ENCODE results near the gene LSM12.

The LSM12 gene

GRCh38 chr17:44113382-44113781 is 46.9 kb upstream of the LSM12 start:
- Histone ChIP-seq H3K9ac (ENCODE audit: low read length) (peak overlapping the region; percentile 12), H3K4me1 (ENCODE audit: control insufficient read depth, insufficient read depth, low read depth, low read length) (peaks cover 35% of the 10 kb centered on the region), H3K4me2 (ENCODE audit: low read length, poor library complexity, severe bottlenecking) (no peak overlapping the region), H3K27ac (ENCODE audit: low read length, poor library complexity, severe bottlenecking) (no peak overlapping the region), H3K27me3 (ENCODE audit: control insufficient read depth in 1 of 2, insufficient read depth in 1 of 2, low read length in 2 of 2) (no peaks in the 10 kb centered on the region), H3K4ac (ENCODE audit: low read depth in 1 of 2, low read length in 2 of 2) (peak overlapping the region in 1 of 2 experiments; percentile 70), H4K8ac (ENCODE audit: low read length) (no peak overlapping the region), H2BK12ac (ENCODE audit: low read length in 2 of 2) (no peak overlapping the region), H3K79me1 (replicated peaks; ENCODE audit: low read length, poor library complexity, severe bottlenecking) (peaks cover 19% of the 10 kb centered on the region), H4K91ac (ENCODE audit: low read length) (no peak overlapping the region), H2BK5ac (ENCODE audit: low read depth, low read length, poor library complexity, severe bottlenecking) (no peak overlapping the region), H2BK120ac (ENCODE audit: low read depth, low read length) (no peak overlapping the region), H3K18ac (ENCODE audit: low read depth in 1 of 2, low read length in 2 of 2) (no peak overlapping the region), H2BK15ac (ENCODE audit: low read depth, poor library complexity, severe bottlenecking) (no peak overlapping the region), H3K9me3 (ENCODE audit: control insufficient read depth, low read length) (no peaks in the 10 kb centered on the region), H2AK5ac (ENCODE audit: low read length, severe bottlenecking) (no peak overlapping the region), H2AFZ (ENCODE audit: low read depth, low read length) (no peak overlapping the region), H3K14ac (ENCODE audit: low read length in 2 of 2) (no peak overlapping the region), H3K4me3 (ENCODE audit: insufficient read depth in 1 of 2, low read depth in 1 of 2, low read length in 2 of 2) (no peak overlapping the region), H3K23ac (ENCODE audit: low read length in 2 of 2) (no peak overlapping the region), H3K36me3 (ENCODE audit: control insufficient read depth in 1 of 2, insufficient read depth in 2 of 2, low read depth in 1 of 2, low read length in 2 of 2) (peaks cover 19 to 42% of the 10 kb centered on the region in 2 experiments)
- 93% methylated on average over 1 of the region's 1 CpG for WGBS
- no peak for DNase-seq

- Histone ChIP-seq H3K36me3 (ENCODE audit: control insufficient read depth in 1 of 2, insufficient read depth in 2 of 2, low read depth in 1 of 2, low read length in 2 of 2) (peaks cover 19 to 42% of the 10 kb centered on the region in 2 experiments), H3K4ac (ENCODE audit: low read depth in 1 of 2, low read length in 2 of 2) (no peak overlapping the region), H3K9me3 (ENCODE audit: control insufficient read depth, low read length) (no peaks in the 10 kb centered on the region), H4K8ac (ENCODE audit: low read length) (no peak overlapping the region), H3K4me3 (ENCODE audit: insufficient read depth in 1 of 2, low read depth in 1 of 2, low read length in 2 of 2) (no peak overlapping the region), H3K23ac (ENCODE audit: low read length in 2 of 2) (no peak overlapping the region), H3K14ac (ENCODE audit: low read length in 2 of 2) (no peak overlapping the region), H3K18ac (ENCODE audit: low read depth in 1 of 2, low read length in 2 of 2) (no peak overlapping the region), H2BK12ac (ENCODE audit: low read length in 2 of 2) (peak overlapping the region; percentile 75 to 91), H2BK15ac (ENCODE audit: low read depth, poor library complexity, severe bottlenecking) (peak overlapping the region; percentile 82), H2AK5ac (ENCODE audit: low read length, severe bottlenecking) (no peak overlapping the region), H2AFZ (ENCODE audit: low read depth, low read length) (no peak overlapping the region), H2BK120ac (ENCODE audit: low read depth, low read length) (peak overlapping the region; percentile 24), H3K9ac (ENCODE audit: low read length) (peak overlapping the region; percentile 12), H4K91ac (ENCODE audit: low read length) (no peak overlapping the region), H3K27me3 (ENCODE audit: control insufficient read depth in 1 of 2, insufficient read depth in 1 of 2, low read length in 2 of 2) (no peaks in the 10 kb centered on the region), H3K27ac (ENCODE audit: low read length, poor library complexity, severe bottlenecking) (no peak overlapping the region), H3K4me2 (ENCODE audit: low read length, poor library complexity, severe bottlenecking) (no peak overlapping the region), H2BK5ac (ENCODE audit: low read depth, low read length, poor library complexity, severe bottlenecking) (no peak overlapping the region), H3K79me1 (replicated peaks; ENCODE audit: low read length, poor library complexity, severe bottlenecking) (peaks cover 18% of the 10 kb centered on the region), H3K4me1 (ENCODE audit: control insufficient read depth, insufficient read depth, low read depth, low read length) (peaks cover 43% of the 10 kb centered on the region)
- 95% methylated on average over 3 of the region's 4 CpGs for WGBS
- DNase-seq: no peak
Measured at GRCh38 chr17:44112284-44113280, 46.1 kb upstream of the LSM12 start.

GRCh38 chr17:44111777-44112176 is 45.3 kb upstream of the LSM12 start:
- peak overlapping the region in 1 of 2 experiments; percentile 24 for H3K4ac ChIP-seq (ENCODE audit: low read depth in 1 of 2, low read length in 2 of 2)
- peaks cover 46% of the 10 kb centered on the region for H3K4me1 ChIP-seq (ENCODE audit: control insufficient read depth, insufficient read depth, low read depth, low read length)
- no peaks in the 10 kb centered on the region for H3K9me3 ChIP-seq (ENCODE audit: control insufficient read depth, low read length)
- H3K27me3 ChIP-seq (ENCODE audit: control insufficient read depth in 1 of 2, insufficient read depth in 1 of 2, low read length in 2 of 2): no peaks in the 10 kb centered on the region
- no peak overlapping the region for H3K23ac ChIP-seq (ENCODE audit: low read length in 2 of 2)
- 92% methylated on average over 3 of the region's 3 CpGs for WGBS
- H3K14ac ChIP-seq (ENCODE audit: low read length in 2 of 2): peak overlapping the region in 1 of 2 experiments; percentile 44
- peak overlapping the region; percentile 6 to 69 for H3K18ac ChIP-seq (ENCODE audit: low read depth in 1 of 2, low read length in 2 of 2)
- no peak overlapping the region for H3K4me2 ChIP-seq (ENCODE audit: low read length, poor library complexity, severe bottlenecking)
- H4K8ac ChIP-seq (ENCODE audit: low read length): no peak overlapping the region
- no peak overlapping the region for H3K27ac ChIP-seq (ENCODE audit: low read length, poor library complexity, severe bottlenecking)
- H2BK120ac ChIP-seq (ENCODE audit: low read depth, low read length): peak overlapping the region; percentile 64
- no peak overlapping the region for H4K91ac ChIP-seq (ENCODE audit: low read length)
- H2AK5ac ChIP-seq (ENCODE audit: low read length, severe bottlenecking): peak overlapping the region; percentile 67
- no peak overlapping the region for H3K4me3 ChIP-seq (ENCODE audit: insufficient read depth in 1 of 2, low read depth in 1 of 2, low read length in 2 of 2)
- H3K79me1 ChIP-seq (replicated peaks; ENCODE audit: low read length, poor library complexity, severe bottlenecking): peaks cover 23% of the 10 kb centered on the region
- no peak overlapping the region for H2BK15ac ChIP-seq (ENCODE audit: low read depth, poor library complexity, severe bottlenecking)
- no peak for DNase-seq
- peaks cover 14 to 34% of the 10 kb centered on the region in 2 experiments for H3K36me3 ChIP-seq (ENCODE audit: control insufficient read depth in 1 of 2, insufficient read depth in 2 of 2, low read depth in 1 of 2, low read length in 2 of 2)
- H3K9ac ChIP-seq (ENCODE audit: low read length): peak overlapping the region; percentile 18
- no peak overlapping the region for H2BK5ac ChIP-seq (ENCODE audit: low read depth, low read length, poor library complexity, severe bottlenecking)
- no peak overlapping the region for H2AFZ ChIP-seq (ENCODE audit: low read depth, low read length)
- H2BK12ac ChIP-seq (ENCODE audit: low read length in 2 of 2): peak overlapping the region; percentile 60 to 91

Measured in mesenchymal stem cell (in vitro differentiated cells and primary cell).